ENCODE results near the gene GRAP2. TPM values are rescaled to one million over a fixed set of nuclear protein-coding genes. Genes with fewer than 3 reads are reported as not detected.
A peak's percentile ranks its signal among the peaks of the same experiment; 100 is the strongest.

The GRAP2 gene
- total and polyA plus RNA-seq, 10 of the 15 experiments (the other 5 are each of a cell fraction or from before 2014, with no cell fraction given), result 3.3 to 79.1 (median 59.6) TPM

DNA sequence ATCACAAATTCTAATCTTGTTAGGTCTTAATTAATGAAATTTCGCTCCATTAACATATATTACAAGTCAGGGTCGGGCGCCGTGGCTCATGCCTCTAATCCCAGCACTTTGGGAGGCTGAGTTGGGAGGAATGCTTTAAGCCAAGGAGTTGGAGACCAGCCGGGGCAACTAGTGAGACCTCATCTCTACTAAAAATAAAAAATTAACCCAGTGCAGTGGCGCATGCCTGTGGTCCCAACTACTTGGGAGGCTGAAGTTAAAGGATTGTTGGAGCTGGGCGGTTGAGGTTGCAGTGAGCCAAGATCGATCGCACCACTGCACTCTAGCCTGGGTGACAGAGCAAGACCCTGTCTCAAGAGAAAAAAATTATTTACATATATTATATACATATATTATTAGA lies 61.2 kb downstream of the GRAP2 start:
- H3K4me3 ChIP-seq, result peak overlapping the region; percentile 25; the same call in 1 of the 2 replicates
- peak overlapping the region; percentile 17; the same call in 1 of the 2 replicates for H3K27ac ChIP-seq (ENCODE audit: control insufficient read depth, insufficient read depth)
- TF ChIP-seq ZNF217 (IDR thresholded peaks at IDR 0.05) (no peak), MTA2 (IDR thresholded peaks at IDR 0.05; ENCODE audit: low read depth) (no peak), HDAC2 (IDR thresholded peaks at IDR 0.05) (no peak), SREBF2 (IDR thresholded peaks at IDR 0.05; ENCODE audit: low read length) (no peak), CHD1 (IDR thresholded peaks at IDR 0.05; ENCODE audit: low read depth, low read length) (no peak), DPF2 (IDR thresholded peaks at IDR 0.05) (no peak), SMC3 (IDR thresholded peaks at IDR 0.05; ENCODE audit: borderline replicate concordance, low read length) (no peak), SUPT20H (IDR thresholded peaks at IDR 0.05; ENCODE audit: borderline replicate concordance, control insufficient read depth, low read depth, low read length) (no peak), BRCA1 (IDR thresholded peaks at IDR 0.05; ENCODE audit: low read depth, low read length) (no peak), MYB (IDR thresholded peaks at IDR 0.05; ENCODE audit: borderline replicate concordance, low read depth, low read length) (no peak), RUNX3 (IDR thresholded peaks at IDR 0.05; ENCODE audit: low read length) (no peak), NBN (IDR thresholded peaks at IDR 0.05) (no peak), PML (IDR thresholded peaks at IDR 0.05; ENCODE audit: low read length) (no peak), NRF1 (conservative IDR thresholded peaks at IDR 0.05; ENCODE audit: low read depth, low read length) (no peak), SPI1 (IDR thresholded peaks at IDR 0.05; ENCODE audit: borderline replicate concordance, insufficient read depth, low read depth, low read length) (no peak)
- TF ChIP-seq, protein P1, sequence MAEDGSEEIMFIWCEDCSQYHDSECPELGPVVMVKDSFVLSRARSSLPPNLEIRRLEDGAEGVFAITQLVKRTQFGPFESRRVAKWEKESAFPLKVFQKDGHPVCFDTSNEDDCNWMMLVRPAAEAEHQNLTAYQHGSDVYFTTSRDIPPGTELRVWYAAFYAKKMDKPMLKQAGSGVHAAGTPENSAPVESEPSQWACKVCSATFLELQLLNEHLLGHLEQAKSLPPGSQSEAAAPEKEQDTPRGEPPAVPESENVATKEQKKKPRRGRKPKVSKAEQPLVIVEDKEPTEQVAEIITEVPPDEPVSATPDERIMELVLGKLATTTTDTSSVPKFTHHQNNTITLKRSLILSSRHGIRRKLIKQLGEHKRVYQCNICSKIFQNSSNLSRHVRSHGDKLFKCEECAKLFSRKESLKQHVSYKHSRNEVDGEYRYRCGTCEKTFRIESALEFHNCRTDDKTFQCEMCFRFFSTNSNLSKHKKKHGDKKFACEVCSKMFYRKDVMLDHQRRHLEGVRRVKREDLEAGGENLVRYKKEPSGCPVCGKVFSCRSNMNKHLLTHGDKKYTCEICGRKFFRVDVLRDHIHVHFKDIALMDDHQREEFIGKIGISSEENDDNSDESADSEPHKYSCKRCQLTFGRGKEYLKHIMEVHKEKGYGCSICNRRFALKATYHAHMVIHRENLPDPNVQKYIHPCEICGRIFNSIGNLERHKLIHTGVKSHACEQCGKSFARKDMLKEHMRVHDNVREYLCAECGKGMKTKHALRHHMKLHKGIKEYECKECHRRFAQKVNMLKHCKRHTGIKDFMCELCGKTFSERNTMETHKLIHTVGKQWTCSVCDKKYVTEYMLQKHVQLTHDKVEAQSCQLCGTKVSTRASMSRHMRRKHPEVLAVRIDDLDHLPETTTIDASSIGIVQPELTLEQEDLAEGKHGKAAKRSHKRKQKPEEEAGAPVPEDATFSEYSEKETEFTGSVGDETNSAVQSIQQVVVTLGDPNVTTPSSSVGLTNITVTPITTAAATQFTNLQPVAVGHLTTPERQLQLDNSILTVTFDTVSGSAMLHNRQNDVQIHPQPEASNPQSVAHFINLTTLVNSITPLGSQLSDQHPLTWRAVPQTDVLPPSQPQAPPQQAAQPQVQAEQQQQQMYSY (CRISPR knock-in tag; IDR thresholded peaks at IDR 0.05), result no peak
- BruUV-seq (replicated peaks), result no TSS peak
- 0 out of 2 replicates have a peak, but pooled peaks cover 2% of the 10 kb centered on the region for H3K79me2 ChIP-seq (ENCODE audit: control insufficient read depth, insufficient read depth, low read length)
- ATAC-seq, result no peak
- 81% methylated on average over 9 of the region's 9 CpGs for WGBS (ENCODE audit: insufficient coverage, insufficient replicate concordance, low lambda C conversion rate, missing lambda C conversion rate)
- ChIA-PET POLR2A (no interaction called here), CTCF (interaction anchor here (0.9 to 1.4 kb wide), 2 partner anchors 27 to 29 kb away, joined by 3 to 4 read pairs; no protein-coding TSS in a partner anchor), SMC1A (ENCODE audit: uncharacterized antibody, unreplicated experiment) (interaction anchor here (0.6 to 1.9 kb wide), 4 partner anchors 19 to 115 kb away, joined by 3 to 7 read pairs (median 4); no protein-coding TSS in a partner anchor), RAD21 (ENCODE audit: unreplicated experiment) (interaction anchor here (1.0 to 2.4 kb wide), 3 partner anchors 29 to 63 kb away, joined by 3 to 8 read pairs (median 3); no protein-coding TSS in a partner anchor)
- DNase-seq (ENCODE audit: low read depth, low spot score), result no peak
- intact Hi-C loops (cut with micrococcal nuclease; ENCODE audit: unreplicated experiment) (loop anchor here (5.0 kb wide), 1 partner anchor 50 kb away; no protein-coding TSS in a partner anchor), in situ Hi-C loops (cut with MboI) (no loop called here)
- H4K20me1 ChIP-seq (ENCODE audit: control insufficient read depth, insufficient read depth), result peaks cover 7% of the 10 kb centered on the region; the same call in 1 of the 2 replicates
- peaks cover 6% of the 10 kb centered on the region; the same call in 2 of the 3 replicates for H3K9me3 ChIP-seq (replicated peaks; ENCODE audit: control insufficient read depth, insufficient read depth, low read length)
- H3K4me1 ChIP-seq (ENCODE audit: control insufficient read depth, insufficient read depth, low read length), result peaks cover 43% of the 10 kb centered on the region
- no peak for FAIRE-seq
- no peaks in the 10 kb centered on the region for H3K27me3 ChIP-seq (replicated peaks in 1 of 2; ENCODE audit: control insufficient read depth in 2 of 2, insufficient read depth in 2 of 2, low read length in 1 of 2)
- peak overlapping the region; percentile 52 for H3K4me2 ChIP-seq (ENCODE audit: control insufficient read depth, insufficient read depth)
- no peak overlapping the region for H3K9ac ChIP-seq (ENCODE audit: control insufficient read depth, insufficient read depth, low read length)
- H3K36me3 ChIP-seq (ENCODE audit: control insufficient read depth in 2 of 2, insufficient read depth in 2 of 2, low read length in 1 of 2), result peaks cover 43 to 46% of the 10 kb centered on the region in 2 experiments
- no peak overlapping the region for H2AFZ ChIP-seq (ENCODE audit: control insufficient read depth, low read depth, low read length)
